ENCODE data around the gene TBR1.

TBR1 gene

GRCh38 chr2:161415034-161415986 is 787 bp upstream of the TBR1 start:
- no peak for DNase-seq

DNA sequence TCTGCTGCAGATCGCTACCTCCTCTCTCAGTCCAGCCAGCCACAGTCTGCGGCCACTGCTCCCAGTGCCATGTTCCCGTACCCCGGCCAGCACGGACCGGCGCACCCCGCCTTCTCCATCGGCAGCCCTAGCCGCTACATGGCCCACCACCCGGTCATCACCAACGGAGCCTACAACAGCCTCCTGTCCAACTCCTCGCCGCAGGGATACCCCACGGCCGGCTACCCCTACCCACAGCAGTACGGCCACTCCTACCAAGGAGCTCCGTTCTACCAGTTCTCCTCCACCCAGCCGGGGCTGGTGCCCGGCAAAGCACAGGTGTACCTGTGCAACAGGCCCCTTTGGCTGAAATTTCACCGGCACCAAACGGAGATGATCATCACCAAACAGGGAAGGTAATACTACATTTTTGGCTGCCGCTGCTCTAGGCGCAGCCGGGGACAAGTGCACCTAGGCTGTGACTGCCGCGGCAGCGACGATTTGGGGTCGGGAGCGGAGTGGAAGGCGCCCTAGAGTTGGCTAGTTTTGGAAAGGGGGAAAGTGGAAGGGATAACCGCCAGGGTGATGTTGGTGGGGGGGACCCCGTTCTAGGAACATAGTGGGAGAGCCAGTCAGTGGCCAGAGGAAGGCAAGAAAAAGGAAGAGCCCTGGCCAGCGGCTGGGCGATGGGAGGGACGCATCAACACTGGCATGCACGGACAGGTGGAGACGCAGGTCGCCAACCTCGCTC is 776 bp downstream of the TBR1 start:
- DNase-seq, result no peak

- no peak for DNase-seq
Observed at GRCh38 chr2:161417438-161418274, 1.6 kb downstream of the TBR1 start.

GRCh38 chr2:161418275-161418714 is 2.2 kb downstream of the TBR1 start:
- no peak for DNase-seq

GRCh38 chr2:161418715-161419637 is 2.9 kb downstream of the TBR1 start:
- no peak for DNase-seq

- no peak for DNase-seq
Observed at GRCh38 chr2:161419638-161420190, 3.6 kb downstream of the TBR1 start.

DNA sequence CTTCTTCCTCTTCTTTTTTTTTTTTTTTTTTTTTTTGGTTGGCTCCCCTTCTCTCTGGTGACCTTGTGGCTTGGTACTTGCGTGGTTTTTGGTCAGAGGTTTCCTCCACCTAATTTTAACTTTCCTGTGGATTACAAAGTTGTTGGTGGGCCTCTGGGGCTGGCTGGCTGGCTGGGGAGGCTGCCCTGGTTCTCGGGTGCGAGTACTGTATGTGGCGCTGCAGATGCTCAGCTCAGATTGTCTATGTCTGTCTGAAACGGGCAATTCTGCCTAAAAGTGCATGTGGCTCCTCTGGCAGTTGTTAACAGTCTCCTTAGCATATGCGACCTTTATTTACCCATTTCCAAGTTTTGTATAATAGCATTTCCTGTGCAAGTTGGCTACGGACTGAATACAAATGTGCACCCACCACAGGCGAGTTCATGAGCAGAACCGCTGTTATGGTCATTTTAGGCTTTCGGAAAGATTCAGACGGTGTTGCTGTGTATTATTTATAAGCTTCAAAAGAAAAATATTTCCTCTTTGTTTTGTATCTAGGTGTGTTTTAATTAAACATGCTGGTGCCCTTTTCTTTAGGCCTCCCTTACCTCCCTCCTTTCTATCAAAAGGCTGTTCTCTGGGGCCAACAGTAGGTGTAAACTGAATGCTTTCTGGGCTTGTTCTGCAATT is 4.4 kb downstream of the TBR1 start:
- no peak for DNase-seq

GRCh38 chr2:161421686-161422085 is 5.6 kb downstream of the TBR1 start:
- DNase-seq, result no peak

- no peak for DNase-seq
Observed at GRCh38 chr2:161422816-161423403, 6.8 kb downstream of the TBR1 start.

GRCh38 chr2:161423421-161424393 is 7.6 kb downstream of the TBR1 start:
- DNase-seq, result no peak

DNA sequence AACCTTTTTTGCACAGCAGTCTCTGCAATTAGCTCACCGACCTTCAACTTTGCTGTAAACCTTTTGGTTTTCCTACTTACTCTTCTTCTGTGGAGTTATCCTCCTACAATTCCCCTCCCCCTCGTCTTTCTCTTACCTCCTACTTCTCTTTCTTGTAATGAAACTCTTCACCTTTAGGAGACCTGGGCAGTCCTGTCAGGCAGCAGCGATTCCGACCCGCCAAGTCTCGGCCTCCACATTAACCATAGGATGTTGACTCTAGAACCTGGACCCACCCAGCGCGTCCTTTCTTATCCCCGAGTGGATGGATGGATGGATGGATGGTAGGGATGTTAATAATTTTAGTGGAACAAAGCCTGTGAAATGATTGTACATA is 8.3 kb downstream of the TBR1 start:
- no peak for DNase-seq

DNA sequence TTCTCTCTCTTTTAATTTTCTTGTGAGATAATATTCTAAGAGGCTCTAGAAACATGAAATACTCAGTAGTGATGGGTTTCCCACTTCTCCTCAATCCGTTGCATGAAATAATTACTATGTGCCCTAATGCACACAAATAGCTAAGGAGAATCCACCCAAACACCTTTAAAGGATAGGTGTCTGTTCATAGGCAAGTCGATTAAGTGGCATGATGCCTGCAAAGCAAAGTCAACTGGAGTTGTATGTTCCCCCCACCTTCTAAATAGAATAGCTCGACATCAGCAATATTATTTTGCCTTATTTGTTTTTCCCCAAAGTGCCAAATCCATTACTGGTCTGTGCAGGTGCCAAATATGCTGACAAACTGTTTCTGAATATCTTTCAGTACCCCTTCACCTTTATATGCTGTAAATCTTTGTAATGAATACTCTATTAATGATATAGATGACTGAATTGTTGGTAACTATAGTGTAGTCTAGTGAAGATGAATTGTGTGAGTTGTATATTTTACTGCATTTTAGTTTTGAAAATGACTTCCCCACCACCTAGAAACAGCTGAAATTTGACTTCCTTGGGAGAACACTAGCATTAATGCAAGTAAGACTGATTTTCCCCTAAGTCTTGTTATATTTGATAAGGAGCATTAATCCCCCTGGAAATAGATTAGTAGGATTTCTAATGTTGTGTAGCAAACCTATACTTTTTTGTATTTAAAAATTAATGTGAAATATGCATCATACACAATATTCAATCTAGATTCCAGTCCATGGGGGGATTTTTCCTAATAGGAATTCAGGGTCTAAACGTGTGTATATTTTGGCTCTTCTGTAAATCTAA is 9.0 kb downstream of the TBR1 start:
- DNase-seq, result no peak

GRCh38 chr2:161425728-161426454 is 9.8 kb downstream of the TBR1 start:
- no peak for DNase-seq

DNA sequence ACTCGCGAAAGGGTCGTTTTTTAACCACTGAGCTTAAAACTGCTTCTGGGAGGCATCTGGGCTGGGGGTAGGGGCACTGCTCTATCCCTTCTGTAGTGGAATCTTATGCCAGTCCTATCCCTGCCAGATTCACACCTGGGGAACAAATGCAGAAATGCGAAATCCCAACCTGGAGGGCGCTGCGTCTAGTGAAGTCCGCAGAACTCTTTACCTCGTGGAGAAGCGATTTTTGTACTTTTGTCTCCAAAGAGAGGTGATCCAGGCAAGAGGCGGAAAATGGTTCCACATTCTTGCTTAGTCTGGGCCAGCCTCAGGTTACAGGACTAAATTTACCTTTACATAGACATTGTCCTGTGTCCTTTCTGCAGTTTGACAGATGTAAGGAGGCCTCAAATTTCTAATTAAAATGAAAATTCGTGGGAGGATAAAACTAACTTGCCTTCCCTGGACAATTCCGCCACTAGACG is 10.4 kb downstream of the TBR1 start:
- no peak for DNase-seq

GRCh38 chr2:161426922-161427663 is 11.0 kb downstream of the TBR1 start:
- no peak for DNase-seq

- DNase-seq, result no peak
Observed at GRCh38 chr2:161427664-161428587, 11.8 kb downstream of the TBR1 start.

Measured in NCI-H510A (cell line).